ENCODE measurements around the gene SNX10.

SNX10 gene

DNA sequence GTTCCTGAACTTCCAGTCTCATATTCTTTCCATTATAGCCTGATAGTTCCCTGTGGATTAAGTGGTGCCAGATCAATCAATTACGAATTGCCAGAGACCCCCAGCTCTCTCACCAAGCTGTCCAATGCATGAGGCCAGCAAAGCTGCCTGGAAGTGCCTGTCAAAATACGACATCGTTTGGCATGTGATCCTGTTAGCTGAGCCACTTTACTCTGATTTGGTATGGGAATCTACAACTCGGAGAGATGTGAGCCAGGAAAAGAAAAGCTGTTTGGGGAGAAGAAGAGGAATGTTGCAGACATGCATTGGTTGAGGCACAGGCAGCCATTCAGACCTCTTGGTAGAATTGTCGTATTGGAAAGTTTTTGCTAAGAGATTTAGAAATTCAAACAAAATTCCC, 3.9 kb downstream of the SNX10 start:
- in situ Hi-C loops (cut with HindIII; ENCODE audit: low sequenced_read_pairs): no loop called here

DNA sequence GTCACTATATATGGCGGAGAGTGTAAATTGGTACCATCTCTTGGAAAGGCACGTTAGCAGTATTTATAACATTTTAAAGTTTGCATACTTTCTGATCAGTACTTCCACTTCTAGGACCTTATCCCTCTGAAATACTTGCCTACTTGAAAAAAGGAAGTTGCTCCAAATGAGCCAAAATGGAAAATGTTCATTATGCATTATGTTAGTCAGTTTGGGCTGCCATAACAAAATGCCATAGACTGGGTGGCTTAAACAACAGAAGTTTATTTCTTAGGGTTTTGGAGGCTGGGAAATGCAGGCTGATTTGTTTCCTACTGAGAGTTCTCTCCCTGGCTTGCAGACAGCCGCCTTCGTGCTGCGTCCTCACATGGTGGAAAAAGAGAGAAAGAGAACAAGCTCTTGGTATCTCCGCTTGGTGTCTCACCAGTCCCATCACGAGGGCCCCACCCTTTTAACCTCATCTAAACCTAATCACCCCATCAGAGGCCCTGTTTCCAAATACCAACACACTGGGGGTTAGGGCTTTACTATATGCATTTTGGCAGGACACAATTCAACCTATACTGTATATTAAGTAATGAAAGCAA, 6.9 kb downstream of the SNX10 start:
- in situ Hi-C loops (cut with HindIII; ENCODE audit: low sequenced_read_pairs): no loop called here

DNA sequence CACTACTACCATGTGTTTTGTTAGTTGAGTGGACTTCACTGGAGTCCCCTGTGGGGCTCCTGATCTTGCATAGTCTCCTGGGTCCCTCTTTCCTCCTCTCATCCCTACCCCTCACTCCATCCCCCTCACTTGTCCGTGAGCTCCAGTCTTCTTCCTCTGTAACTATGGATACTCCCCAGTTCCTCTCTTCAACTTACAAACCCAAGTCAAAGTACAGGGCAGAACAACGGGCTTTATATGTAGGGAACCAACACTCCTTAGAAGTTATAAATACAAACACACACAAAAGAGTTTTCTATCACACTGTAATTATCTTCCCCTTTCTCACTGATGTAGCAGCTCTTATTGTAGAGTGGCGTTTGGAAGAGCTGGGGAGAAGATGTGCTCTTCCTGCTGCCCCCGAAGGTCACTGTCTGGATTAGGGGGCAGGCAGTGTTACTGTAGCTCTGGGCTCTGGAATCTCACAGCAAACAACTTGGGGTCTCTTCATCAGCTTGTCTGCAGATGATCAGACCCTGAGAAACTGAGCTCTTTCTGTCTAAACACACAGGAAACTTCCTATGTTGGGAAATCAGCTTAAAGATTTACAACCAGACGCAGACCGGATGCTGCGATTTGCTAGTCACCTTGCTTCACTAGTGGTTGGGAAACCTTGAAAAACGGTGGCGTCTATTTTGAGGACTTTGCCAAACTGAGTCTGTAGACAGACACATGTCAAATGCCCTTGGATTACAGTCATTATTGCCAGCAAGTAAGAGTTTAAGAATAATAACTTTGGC, 13.6 kb downstream of the SNX10 start:
- in situ Hi-C loops (cut with HindIII; ENCODE audit: low sequenced_read_pairs): no loop called here

DNA sequence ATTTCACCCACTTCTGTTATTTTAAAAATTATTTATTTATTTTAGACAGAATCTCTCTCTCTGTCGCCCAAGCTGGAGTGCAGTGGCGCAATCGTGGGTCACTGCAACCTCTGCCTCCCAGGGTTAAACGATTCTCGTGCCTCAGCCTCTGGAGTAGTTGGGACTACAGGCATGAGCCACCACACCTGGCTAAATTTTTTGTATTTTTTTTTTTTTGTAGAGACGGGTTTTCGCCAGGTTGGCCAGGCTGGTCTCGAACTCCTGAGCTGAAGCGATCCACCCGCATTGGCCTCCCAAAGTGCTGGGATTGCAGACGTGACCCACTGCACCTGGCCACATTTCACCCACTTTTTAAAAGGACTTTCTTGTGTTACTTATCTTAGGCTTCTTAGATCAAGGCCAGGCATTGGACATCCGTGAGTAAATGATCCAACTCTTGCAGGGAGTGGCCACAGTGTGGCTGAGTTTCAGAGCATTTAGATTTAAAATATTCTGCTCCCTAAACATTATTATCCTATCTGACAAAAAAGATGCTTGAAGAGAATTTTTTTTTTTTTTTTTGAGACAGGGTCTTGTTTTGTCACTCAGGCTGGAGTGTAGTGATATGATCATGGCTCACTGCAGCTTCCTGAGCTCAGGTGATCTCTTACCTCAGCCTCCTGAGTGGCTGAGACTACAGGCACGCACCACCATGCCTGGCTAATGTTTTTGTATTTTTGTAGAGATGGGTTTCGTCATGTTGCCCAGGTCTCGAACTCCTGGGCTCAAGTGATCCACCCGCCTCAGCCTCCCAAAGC, 14.4 kb downstream of the SNX10 start:
- in situ Hi-C loops (cut with HindIII; ENCODE audit: low sequenced_read_pairs): no loop called here

DNA sequence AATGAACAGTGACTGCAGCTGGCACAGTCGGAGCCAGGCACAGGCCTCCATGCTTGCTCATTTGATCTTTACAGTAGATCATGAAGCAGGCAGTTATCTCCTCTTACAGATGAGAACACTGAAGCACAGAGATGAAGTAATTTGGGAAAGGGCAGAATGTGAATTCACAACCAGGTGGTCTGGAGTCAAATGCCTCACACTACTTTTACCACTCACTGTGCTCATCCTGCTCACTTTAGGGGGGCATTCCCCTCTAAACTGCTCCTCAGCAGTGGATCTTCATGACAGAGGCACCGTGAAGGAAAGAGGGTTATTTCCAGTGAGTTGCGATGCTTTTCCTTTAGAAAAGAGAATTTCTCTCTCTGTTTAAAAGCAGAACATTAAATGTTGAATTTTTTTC, 15.1 kb downstream of the SNX10 start:
- in situ Hi-C loops (cut with HindIII; ENCODE audit: low sequenced_read_pairs): no loop called here

DNA sequence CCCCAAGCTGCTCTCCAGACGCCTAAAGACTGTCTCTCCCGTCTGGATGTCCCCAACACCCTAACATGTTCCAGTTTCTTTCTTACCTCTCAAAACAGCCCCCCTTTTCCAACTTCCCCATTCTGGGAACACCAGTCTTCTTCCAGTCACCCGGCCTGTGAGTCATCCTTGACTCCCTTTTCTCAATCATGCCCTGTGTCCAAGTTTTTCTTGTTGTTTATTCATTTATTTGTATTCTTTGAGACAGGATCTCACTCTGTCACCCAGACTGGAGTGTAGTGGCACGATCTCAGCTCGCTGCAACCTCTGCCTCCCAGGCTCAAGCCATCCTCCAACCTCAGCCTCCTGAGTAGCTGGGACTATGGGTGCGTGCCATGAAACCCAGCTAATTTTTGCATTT, 15.6 kb downstream of the SNX10 start:
- in situ Hi-C loops (cut with HindIII; ENCODE audit: low sequenced_read_pairs): no loop called here

DNA sequence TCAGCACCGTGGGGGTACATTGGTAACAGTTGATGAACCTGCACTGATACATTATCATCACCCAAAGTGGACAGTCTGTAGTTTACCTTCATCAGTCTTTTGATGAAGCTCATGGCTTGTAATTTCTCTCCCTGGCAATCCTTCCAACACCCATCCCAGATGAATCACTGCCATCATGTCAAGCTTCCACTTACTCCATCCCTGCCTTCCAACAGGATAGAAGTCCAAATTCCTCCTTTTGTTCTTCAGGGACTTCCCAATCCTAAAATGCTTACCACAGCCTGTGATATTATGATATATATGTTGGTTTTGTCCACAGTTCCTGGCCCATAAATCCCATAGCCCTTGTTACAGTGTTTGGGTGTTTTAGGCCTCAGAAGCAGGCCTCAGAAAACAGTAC, 16.1 kb downstream of the SNX10 start:
- in situ Hi-C loops (cut with HindIII; ENCODE audit: low sequenced_read_pairs): no loop called here

DNA sequence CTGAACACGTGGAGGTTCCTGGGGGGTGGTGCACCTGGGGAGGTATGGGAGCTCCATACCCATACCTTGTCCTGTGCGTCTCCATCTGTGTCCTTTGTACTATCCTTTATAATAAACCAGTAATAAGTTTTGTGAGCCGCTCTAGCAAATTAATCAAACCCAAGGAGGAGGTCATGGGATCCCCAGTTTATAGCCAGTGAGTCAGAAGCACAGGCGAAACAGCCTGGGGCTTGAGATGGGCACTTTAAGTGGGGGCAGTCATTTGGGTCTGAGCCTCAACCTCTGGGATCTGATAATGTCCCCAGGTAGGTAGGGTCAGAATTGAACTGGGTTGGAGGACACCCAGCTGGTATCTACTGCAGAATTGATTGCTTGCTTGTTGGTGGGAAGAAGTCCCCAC, 16.9 kb downstream of the SNX10 start:
- in situ Hi-C loops (cut with HindIII; ENCODE audit: low sequenced_read_pairs): no loop called here

DNA sequence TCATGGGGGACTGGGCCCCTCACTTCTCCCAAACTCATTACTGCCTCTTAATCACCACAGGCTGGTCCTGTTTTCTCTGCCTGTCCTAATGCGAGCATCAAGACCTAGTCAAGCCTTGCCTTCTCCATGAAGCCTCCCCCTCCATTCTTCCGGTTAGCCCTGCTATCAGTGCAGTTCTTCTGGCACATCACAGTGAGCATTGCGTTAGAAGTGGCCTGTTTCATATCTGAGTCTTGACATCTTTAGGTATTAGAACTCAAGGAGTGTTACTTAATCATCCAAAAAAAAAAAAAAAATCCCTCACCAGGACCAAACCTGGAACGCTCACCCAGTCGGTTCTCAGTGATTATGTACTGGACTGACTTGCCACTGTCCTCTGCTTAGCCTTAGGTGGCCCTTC, 17.4 kb downstream of the SNX10 start:
- in situ Hi-C loops (cut with HindIII; ENCODE audit: low sequenced_read_pairs): no loop called here

DNA sequence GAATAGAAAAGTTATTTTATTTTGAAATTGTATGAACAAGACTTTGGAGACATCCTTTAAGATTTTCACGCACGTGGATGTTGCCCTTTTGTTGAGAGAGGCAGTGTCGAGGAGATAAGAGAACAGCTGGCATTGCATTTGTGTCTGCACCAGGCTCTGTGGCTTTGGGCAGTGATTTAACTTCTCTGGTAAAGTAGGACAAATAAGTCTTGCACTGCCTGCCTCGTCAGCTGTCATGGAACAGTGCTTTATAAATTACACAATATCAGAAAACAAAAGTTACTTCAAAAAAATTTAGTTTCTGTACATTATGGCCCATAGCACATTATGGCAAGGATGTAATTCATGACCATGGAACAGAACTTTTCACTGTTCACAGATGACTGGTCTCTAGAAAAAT, 20.1 kb downstream of the SNX10 start:
- in situ Hi-C loops (cut with HindIII; ENCODE audit: low sequenced_read_pairs): no loop called here

DNA sequence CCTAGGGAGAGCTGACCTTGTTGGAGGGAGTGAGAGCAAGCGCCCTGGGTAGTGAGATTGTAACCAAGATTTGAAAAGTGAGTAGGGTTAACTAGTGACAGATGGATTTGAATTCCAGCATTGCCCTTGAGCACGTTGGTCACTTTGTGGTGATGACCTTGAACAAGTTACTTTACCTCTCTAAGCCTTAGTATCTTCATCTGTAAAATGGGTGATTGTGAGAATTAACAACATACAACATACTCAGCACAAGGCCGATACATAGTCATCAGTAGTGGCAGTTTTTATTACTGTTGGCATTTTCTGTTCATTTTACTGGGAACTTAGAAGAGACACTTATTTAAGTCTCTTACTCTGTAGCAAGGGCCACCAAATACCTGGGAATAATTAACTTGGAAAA, 25.5 kb downstream of the SNX10 start:
- in situ Hi-C loops (cut with HindIII; ENCODE audit: low sequenced_read_pairs): no loop called here

DNA sequence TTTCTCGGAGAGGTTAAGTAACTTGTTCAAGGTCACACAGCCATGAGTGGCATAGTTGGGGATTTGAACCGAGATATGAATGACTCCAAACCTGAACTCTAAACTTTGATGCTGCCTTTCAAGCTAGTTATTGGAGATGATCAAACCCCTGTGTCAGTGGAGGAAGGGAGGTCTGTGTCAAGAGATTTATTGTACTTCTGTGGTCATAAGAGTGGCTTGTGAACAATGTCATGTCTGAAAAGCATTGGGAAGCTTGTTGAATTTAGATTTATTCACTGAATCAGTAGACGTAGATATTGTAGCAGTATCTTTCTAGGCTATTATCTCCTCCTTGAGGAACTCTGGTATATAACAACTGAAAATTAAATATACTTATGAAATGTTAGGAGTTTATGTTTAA, 27.3 kb downstream of the SNX10 start:
- in situ Hi-C loops (cut with HindIII; ENCODE audit: low sequenced_read_pairs): no loop called here

DNA sequence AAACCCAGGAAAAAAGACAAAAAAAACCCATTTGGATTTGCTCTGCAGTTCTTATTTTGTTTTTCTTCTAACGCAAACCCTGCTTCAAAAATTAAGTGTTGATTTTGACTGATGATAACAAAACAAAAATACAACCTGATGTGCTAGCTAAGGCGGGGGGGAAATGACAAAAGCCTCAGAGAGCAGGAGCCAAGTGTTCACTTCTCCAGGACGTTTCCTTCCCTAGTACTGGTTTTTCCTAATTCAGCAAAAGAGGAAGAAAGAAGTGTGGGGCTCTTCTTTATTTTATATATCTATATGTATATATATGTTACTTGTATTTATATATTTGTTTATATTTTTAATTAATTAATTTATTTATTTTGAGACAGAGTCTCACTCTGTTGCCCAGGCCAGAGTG, 28.0 kb downstream of the SNX10 start:
- in situ Hi-C loops (cut with HindIII; ENCODE audit: low sequenced_read_pairs): no loop called here

DNA sequence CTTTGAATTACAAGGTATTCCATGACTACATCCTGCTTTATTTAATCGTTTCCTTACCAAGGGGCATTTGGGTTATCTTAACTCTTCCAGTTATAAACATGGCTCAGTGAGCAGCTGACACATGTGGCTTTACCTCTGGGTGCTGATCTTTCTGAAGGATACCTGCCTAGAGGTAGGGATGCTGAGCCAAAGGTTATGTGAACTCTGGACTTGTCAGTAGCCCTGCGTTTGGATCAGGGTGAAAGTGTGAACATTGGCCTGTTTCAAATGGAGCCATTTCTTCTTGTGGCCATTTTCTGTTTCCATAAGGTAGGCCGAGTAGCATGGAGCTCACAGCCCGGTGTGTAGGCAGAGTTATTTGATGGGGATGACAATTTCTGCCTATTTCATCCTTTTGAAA, 29.2 kb downstream of the SNX10 start:
- in situ Hi-C loops (cut with HindIII; ENCODE audit: low sequenced_read_pairs): no loop called here

DNA sequence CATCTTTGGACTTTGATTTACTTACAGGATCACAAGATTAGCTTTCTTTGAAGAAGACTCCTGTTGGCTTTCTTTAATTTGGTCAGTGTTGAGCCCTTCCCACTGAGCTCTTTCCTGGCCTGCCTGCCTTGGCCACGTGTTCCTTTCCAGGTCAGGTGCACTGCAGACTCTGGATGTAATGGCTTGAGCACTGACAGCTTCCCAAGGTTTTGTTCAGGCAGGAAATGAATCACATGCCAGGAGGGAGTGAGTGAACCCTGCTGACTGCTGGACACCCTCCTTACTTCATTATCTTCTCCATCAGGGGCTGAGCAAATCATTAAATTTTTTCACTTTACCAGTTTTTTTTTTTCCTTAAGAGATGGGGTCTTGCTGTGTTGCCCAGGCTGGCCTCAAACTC, 29.8 kb downstream of the SNX10 start:
- in situ Hi-C loops (cut with HindIII; ENCODE audit: low sequenced_read_pairs): no loop called here

DNA sequence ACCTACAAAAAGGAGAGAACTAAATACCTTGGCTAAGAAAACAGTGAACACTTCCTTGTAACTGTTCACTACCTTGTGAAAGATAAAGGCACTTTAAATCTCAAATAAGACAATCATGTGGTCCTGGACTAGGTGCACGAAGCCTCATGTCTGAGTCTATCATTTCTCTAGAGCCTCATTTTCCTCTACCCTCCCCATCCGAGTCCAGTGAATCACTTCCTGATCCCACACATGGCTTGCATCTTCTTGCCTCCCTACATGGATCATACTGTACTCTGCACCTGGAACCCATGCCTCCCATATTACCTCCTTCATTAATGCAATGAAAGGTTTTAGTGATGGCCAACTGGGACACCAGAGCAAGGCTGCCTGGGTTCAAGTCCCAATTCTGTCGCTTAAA, 34.5 kb downstream of the SNX10 start:
- in situ Hi-C loops (cut with HindIII; ENCODE audit: low sequenced_read_pairs): no loop called here

DNA sequence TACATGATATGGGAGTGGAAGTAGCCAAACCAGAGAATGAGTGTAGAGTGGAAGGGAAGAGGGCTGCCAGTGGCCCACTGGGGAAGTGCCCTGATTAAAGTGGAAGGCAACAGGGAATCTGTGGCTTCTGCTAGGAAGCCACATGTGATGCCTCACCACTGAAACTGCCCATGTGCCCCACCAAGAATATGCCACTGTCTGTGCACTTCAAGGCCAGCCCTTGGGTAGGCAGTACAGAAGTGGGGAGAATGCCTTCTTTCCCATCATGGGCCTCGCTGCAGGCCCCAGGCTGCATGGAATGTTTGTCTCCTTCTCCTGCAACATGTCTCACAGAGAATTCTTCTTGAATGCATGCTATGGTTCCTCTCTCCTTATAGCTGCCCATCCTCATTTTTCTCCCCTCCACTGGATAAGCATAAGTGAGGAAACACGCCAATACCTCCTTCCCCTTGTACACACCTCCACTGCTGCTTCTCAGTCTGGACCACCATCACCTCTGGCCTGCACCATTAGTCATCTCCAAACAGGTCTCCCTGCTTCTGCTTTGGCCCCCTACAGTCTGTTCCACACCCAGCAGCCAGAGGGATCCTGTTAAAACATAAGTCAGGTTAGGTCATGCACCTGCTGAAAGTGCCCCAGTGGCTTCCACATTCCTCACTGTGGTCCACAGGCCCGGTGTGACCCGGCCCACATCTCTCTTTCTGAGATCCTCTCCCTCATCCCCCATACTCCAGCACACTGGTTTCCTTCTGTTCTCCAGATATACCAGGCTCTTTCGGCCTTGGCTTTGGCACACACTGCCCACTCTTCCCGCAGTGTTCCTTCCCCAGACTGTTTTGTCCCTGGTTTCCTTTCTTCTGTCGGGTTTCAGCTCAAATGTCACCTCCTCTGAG, 37.1 kb downstream of the SNX10 start:
- in situ Hi-C loops (cut with HindIII; ENCODE audit: low sequenced_read_pairs): no loop called here

DNA sequence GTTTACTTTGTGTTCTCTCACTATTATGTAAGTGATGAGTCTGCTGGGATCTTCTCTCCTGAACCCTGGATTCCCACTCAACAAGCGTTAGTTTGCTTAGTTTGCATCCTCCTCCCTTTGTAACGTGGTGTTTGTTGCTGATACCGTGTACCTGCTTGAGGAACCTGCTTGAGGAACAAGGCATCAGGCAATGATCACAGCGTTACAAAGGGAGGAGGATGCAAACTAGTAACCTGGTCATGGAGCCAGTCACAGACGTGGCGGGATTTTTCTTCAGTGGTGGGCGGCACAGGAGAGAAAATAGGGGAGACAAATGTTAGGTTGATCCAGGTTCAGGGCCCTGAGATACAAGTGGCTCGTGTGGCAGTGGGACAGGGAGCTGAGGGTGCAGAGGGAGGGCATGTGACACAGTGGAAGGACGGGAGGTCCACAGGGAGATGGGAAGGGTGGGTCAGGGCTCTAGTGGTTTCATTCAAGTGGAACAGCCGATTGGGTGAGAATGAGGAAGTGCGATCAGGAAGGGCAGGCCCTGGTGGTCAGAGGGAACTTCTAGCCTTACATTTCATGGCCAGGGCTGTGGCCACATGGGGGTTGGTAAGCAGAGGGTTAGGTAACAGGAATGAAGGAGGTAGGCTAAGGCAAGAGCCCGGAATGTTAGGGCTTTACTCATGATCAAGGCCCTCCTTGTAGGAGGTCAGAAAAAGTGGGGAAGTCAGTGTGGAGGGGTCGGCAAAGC, 38.0 kb downstream of the SNX10 start:
- in situ Hi-C loops (cut with HindIII; ENCODE audit: low sequenced_read_pairs): no loop called here

DNA sequence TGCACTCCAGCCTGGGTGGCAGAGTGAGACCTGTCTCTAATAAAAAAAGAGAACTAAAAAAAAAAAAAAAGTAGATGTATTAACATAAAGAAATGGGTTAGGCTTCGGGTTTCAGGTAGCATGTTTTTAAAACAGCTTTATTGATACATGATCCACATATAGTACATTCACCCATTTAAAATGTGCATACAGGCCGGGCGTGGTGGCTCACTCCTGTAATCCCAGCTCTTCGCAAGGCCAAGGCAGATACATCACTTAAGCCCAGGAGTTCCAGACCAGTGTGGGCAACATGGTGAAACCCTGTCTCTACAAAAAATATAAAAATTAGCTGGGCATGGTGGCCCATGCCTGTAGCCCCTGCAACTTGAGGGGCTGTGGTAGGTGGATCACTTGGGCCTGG, 39.5 kb downstream of the SNX10 start:
- in situ Hi-C loops (cut with HindIII; ENCODE audit: low sequenced_read_pairs): no loop called here

DNA sequence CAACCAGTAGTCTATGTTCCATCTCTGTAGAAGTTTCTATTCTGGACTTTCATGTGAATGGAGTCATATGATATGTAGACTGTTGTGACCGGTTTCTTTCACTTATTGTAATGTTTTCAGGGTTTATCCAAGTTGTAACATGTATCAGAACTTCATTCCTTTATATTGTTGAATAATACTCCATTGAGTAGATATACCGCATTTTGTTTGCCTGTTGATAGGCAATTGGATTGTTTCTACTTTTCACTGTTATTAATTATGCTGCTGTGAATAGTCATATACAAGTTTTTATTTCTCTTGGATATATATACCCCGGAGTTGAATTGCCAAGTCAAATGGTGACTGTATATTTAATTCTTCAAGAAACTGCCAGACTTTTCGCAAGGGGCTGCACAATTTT, 40.1 kb downstream of the SNX10 start:
- in situ Hi-C loops (cut with HindIII; ENCODE audit: low sequenced_read_pairs): no loop called here
